ENCODE results near the gene TNFRSF18.
"Not testable (repeated sequence)": the region's sequence is repeated elsewhere in the genome, so short reads cannot be mapped to it uniquely, and the experiment has no call there.

Gene TNFRSF18

GRCh38 chr1:1250786-1251284, 44.4 kb upstream of the TNFRSF18 start:
- H3K4me3 ChIP-seq (replicated peaks; ENCODE audit: low read depth, low read length) = no peak overlapping the region
- TF ChIP-seq CTCF (IDR thresholded peaks at IDR 0.05; ENCODE audit: low read depth, low read length, missing control alignments) = no peak
- peak; percentile 22 for DNase-seq (ENCODE audit: extremely low read depth, low read depth)

- not testable (repeated sequence) for DNase-seq (ENCODE audit: extremely low read depth, low read depth); H3K4me3 ChIP-seq (replicated peaks; ENCODE audit: low read depth, low read length)
Measured at GRCh38 chr1:1248009-1248913, 41.9 kb upstream of the TNFRSF18 start.

GRCh38 chr1:1247341-1247913, 41.0 kb upstream of the TNFRSF18 start:
- no peak overlapping the region for H3K4me3 ChIP-seq (replicated peaks; ENCODE audit: low read depth, low read length)
- no peak for DNase-seq (ENCODE audit: extremely low read depth, low read depth)
- TF ChIP-seq CTCF (IDR thresholded peaks at IDR 0.05; ENCODE audit: low read depth, low read length, missing control alignments) = no peak

GRCh38 chr1:1246577-1247340, 40.4 kb upstream of the TNFRSF18 start, which contains the start of gene C1QTNF12:
C1QTNF12 (minus strand) TSS chr1:1246722; CDS start chr1:1246690, 32 bp downstream.
- H3K4me3 ChIP-seq (replicated peaks; ENCODE audit: low read depth, low read length) = no peak within 1 kb of the TSS
- no peak for DNase-seq (ENCODE audit: extremely low read depth, low read depth)
- no peak for TF ChIP-seq CTCF (IDR thresholded peaks at IDR 0.05; ENCODE audit: low read depth, low read length, missing control alignments)

- no peak overlapping the region for H3K4me3 ChIP-seq (replicated peaks; ENCODE audit: low read depth, low read length)
- no peak for TF ChIP-seq CTCF (IDR thresholded peaks at IDR 0.05; ENCODE audit: low read depth, low read length, missing control alignments)
- DNase-seq (ENCODE audit: extremely low read depth, low read depth) = no peak
Measured at GRCh38 chr1:1245817-1246576, 39.6 kb upstream of the TNFRSF18 start.

- no peak overlapping the region for H3K4me3 ChIP-seq (replicated peaks; ENCODE audit: low read depth, low read length)
- no peak for TF ChIP-seq CTCF (IDR thresholded peaks at IDR 0.05; ENCODE audit: low read depth, low read length, missing control alignments)
- no peak for DNase-seq (ENCODE audit: extremely low read depth, low read depth)
Measured at GRCh38 chr1:1245178-1245816, 38.9 kb upstream of the TNFRSF18 start.

All from HFF-Myc (cell line).